Esophagus mucosa (tissue), 1 donor: ENCODE data around the gene ABCC4. TPM values are rescaled to one million over a fixed set of nuclear protein-coding genes. Genes with fewer than 3 reads are reported as not detected.
A peak's percentile ranks its signal among the peaks of the same experiment; 100 is the strongest.

ENCODE experiments used
- ATAC-seq: fragments of 200-7000 bp; cut with Tn5 transposase; one replicate; pipeline ENCODE4 v1.9.1; 2020
- total RNA-seq: library from RNA; stranded (reverse); gene quantifications from one replicate; pipeline ENCODE4 v1.2.4, GENCODE V29; 2023
- donor health status: DM: yes; HTN: yes; CAD: no.

Gene ABCC4
- total RNA-seq, 1 donor from 2014 or later: 4.4 TPM

GRCh38 chr13:95256091-95256490 is 45.2 kb downstream of the ABCC4 start:
- peak; percentile 97 for ATAC-seq

GRCh38 chr13:95255072-95255732 is 46.0 kb downstream of the ABCC4 start:
- ATAC-seq: no peak

- ATAC-seq: no peak
These were observed 46.9 kb downstream of the ABCC4 start for GRCh38 chr13:95254339-95254738.

GRCh38 chr13:95253033-95253432 is 48.2 kb downstream of the ABCC4 start:
- ATAC-seq: no peak

- no peak for ATAC-seq
These were observed 49.6 kb downstream of the ABCC4 start for GRCh38 chr13:95251641-95252040.

- ATAC-seq: no peak
These were observed 50.3 kb downstream of the ABCC4 start for GRCh38 chr13:95250961-95251360.

- no peak for ATAC-seq
These were observed 52.3 kb downstream of the ABCC4 start for GRCh38 chr13:95248953-95249352.

GRCh38 chr13:95247852-95248251 is 53.4 kb downstream of the ABCC4 start:
- no peak for ATAC-seq

- no peak for ATAC-seq
These were observed 54.1 kb downstream of the ABCC4 start for GRCh38 chr13:95247171-95247570.

GRCh38 chr13:95246292-95247082 is 54.8 kb downstream of the ABCC4 start:
- no peak for ATAC-seq

GRCh38 chr13:95245071-95245470 is 56.2 kb downstream of the ABCC4 start:
- ATAC-seq: no peak

- no peak for ATAC-seq
These were observed 58.0 kb downstream of the ABCC4 start for GRCh38 chr13:95243207-95243606.

GRCh38 chr13:95241321-95241720 is 59.9 kb downstream of the ABCC4 start:
- ATAC-seq: no peak

- ATAC-seq: no peak
These were observed 62.0 kb downstream of the ABCC4 start for GRCh38 chr13:95239283-95239682.

- ATAC-seq: no peak
These were observed 63.9 kb downstream of the ABCC4 start for GRCh38 chr13:95237310-95237870.

- no peak for ATAC-seq
These were observed 64.5 kb downstream of the ABCC4 start for GRCh38 chr13:95236774-95237173.

- no peak for ATAC-seq
These were observed 65.3 kb downstream of the ABCC4 start for GRCh38 chr13:95235974-95236373.

GRCh38 chr13:95235199-95235756 is 66.0 kb downstream of the ABCC4 start:
- ATAC-seq: no peak

GRCh38 chr13:95234242-95234641 is 67.0 kb downstream of the ABCC4 start:
- ATAC-seq: no peak

- no peak for ATAC-seq
These were observed 68.1 kb downstream of the ABCC4 start for GRCh38 chr13:95233026-95233635.

GRCh38 chr13:95231393-95231792 is 69.9 kb downstream of the ABCC4 start:
- no peak for ATAC-seq

- no peak for ATAC-seq
These were observed 71.4 kb downstream of the ABCC4 start for GRCh38 chr13:95229855-95230254.

GRCh38 chr13:95228130-95228529 is 73.1 kb downstream of the ABCC4 start:
- peak; percentile 40 for ATAC-seq
